22Rv1 (cell line): ENCODE results near the gene TNN.

Source experiments
- ZFX ChIP-seq: fragments of 450-650 bp; IDR thresholded peaks from 2 replicates; pipeline ENCODE4 v1.6.1; 2017; ENCODE audit warnings: antibody characterized with exemption, borderline replicate concordance
- TF ChIP-seq, protein P1 (sequence below): fragments of 450-650 bp; IDR thresholded peaks from 2 replicates; pipeline ENCODE4 v1.5.1; 2017; ENCODE audit warnings: mild to moderate bottlenecking

DNA sequence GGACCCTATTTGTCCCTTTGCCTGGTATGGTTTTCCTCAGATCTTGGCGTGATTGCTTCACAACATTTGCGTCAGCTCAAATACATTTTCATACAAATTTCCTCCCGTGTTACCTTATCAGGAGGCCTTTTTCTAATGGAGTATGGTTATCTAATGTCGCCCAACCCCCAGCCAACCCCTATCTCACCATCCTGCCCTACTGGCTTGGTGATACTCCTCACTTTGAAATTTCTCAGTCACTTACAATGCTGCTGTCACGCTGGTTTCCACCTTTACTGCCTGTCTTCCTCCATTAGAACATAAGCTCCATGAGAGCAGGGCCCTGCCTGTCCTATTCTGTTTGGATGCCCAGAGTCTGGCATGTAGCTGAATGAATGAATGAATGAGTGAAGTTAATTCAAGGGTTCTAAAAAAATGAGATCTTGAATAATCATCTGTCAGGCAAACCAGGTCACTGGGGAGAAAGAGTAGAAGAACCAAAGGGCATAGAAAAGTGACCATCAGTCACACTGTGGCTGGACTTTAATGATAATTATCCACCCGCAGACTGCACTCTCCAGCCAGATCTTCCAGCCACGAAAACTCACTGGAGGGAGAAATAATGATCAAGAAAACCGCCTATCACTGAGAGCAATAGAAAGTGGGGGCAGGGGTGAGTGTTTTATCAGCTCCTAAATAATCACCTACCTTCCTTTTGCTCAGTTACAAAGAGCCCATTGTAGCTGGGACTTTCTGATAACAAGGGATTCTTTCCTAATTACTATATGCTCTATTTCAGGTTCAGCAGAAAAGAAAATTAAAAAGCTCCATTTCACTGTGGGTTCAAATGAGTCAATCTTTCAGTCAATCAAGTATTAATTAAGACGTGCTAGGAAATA is 103.6 kb downstream of the TNN start:
- TF ChIP-seq, protein P1, sequence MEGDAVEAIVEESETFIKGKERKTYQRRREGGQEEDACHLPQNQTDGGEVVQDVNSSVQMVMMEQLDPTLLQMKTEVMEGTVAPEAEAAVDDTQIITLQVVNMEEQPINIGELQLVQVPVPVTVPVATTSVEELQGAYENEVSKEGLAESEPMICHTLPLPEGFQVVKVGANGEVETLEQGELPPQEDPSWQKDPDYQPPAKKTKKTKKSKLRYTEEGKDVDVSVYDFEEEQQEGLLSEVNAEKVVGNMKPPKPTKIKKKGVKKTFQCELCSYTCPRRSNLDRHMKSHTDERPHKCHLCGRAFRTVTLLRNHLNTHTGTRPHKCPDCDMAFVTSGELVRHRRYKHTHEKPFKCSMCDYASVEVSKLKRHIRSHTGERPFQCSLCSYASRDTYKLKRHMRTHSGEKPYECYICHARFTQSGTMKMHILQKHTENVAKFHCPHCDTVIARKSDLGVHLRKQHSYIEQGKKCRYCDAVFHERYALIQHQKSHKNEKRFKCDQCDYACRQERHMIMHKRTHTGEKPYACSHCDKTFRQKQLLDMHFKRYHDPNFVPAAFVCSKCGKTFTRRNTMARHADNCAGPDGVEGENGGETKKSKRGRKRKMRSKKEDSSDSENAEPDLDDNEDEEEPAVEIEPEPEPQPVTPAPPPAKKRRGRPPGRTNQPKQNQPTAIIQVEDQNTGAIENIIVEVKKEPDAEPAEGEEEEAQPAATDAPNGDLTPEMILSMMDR, result no peak
- TF ChIP-seq ZFX, result no peak
